ENCODE results near the gene DOP1A.

DNA sequence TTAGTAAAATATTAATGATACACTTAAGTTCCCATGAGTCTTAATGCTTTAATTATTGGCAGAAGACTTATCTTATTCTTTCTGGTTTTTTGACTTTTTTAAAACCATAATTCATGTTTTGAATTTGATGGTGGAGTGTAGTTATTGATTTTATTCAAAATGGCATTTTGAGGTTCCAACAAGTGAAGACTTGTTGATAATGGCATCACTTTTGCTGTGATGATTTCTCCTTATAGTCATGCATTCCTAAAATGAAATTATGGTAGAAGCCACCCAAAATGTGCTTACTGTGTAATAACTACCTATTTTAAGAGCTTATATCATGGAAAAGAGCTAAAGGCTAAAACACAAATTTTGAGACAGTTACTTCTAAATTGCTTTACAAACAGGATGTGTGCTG is 2.2 kb downstream of the DOP1A start:
- TF ChIP-seq, protein P1, sequence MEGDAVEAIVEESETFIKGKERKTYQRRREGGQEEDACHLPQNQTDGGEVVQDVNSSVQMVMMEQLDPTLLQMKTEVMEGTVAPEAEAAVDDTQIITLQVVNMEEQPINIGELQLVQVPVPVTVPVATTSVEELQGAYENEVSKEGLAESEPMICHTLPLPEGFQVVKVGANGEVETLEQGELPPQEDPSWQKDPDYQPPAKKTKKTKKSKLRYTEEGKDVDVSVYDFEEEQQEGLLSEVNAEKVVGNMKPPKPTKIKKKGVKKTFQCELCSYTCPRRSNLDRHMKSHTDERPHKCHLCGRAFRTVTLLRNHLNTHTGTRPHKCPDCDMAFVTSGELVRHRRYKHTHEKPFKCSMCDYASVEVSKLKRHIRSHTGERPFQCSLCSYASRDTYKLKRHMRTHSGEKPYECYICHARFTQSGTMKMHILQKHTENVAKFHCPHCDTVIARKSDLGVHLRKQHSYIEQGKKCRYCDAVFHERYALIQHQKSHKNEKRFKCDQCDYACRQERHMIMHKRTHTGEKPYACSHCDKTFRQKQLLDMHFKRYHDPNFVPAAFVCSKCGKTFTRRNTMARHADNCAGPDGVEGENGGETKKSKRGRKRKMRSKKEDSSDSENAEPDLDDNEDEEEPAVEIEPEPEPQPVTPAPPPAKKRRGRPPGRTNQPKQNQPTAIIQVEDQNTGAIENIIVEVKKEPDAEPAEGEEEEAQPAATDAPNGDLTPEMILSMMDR (IDR thresholded peaks at IDR 0.05), result no peak
- no peak for TF ChIP-seq EZH2 (IDR thresholded peaks at IDR 0.05)
- TF ChIP-seq EZH2phosphoT487 (IDR thresholded peaks at IDR 0.05), result no peak
